GM21528 (cell line): ENCODE data around the gene ACVRL1.

Experiments
- ATAC-seq: cut with Tn5 transposase; IDR thresholded peaks from one replicate; pipeline ENCODE4 v1.9.1; 2021; ENCODE audit warnings: mild to moderate bottlenecking, moderate library complexity; ENCODE audit not compliant: unreplicated experiment, low FRiP score

Gene ACVRL1

DNA sequence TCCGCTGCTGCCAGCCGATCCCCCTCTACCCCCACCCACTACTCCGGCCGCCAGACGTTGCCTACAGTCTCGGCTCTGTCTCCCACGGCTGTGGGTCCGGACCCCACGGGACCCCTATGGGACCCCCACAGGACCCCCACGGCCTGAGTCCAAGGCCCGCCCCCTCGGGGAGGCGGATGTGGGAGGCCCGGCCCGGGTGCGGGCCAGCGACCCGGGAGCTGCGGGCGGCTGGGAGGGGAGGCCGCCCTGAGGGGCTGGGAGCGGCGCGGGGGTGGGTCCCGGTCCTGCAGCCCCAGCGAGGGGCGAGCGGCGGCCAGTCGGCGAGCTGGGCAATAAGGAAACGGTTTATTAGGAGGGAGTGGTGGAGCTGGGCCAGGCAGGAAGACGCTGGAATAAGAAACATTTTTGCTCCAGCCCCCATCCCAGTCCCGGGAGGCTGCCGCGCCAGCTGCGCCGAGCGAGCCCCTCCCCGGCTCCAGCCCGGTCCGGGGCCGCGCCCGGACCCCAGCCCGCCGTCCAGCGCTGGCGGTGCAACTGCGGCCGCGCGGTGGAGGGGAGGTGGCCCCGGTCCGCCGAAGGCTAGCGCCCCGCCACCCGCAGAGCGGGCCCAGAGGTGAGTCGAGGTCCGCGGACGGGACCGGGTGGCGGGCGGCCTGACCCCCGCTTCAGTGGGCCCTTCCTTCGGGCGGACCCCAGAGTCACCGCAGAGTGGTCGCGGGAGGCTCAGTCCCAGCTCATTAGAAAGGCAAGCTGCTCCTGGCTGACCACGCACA lies at the start of gene ACVRL1:
Gene ACVRL1 (plus strand): TSS at position 422 of the 773 bp plus-strand sequence. CDS start 4,971 bp downstream, outside the sequence.
- ATAC-seq = no peak

DNA sequence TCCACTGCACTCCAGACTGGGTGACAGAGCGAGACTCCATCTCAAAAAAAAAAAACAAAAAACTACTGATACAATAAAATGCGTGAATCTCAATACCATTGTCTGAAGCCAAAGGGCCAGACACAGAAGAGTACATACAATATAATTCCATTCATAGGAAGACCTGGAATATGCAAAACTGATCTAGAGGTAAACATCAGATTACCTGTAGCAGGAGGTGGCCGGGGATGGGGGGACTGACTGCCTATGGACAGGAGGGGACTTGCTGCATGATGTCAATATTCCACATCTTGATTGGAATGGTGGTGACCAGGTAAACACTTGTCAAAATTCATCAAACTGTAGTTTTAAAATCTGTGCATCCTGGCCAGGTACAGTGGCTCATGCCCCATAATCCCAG lies 46.3 kb upstream of the ACVRL1 start:
- no peak for ATAC-seq

DNA sequence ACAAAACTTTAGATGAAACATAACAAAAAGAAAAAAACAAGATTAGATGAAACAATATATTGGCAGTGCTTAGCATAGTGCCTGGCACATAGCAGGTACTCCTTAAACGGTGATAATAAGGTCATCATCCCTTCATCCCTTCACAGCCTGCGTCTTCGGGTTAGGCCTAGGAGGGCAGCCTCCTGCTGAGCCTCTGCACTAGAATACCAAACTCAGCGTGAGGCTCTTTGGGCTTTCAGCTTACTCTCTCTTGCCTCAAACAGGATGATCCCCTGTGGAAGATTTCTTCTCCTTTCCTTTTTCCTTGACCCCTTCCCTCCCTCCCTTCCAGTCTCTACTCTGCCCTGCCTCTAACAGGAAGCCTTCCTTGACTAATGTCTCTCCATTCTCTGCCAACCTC lies 44.4 kb upstream of the ACVRL1 start:
- ATAC-seq = no peak

DNA sequence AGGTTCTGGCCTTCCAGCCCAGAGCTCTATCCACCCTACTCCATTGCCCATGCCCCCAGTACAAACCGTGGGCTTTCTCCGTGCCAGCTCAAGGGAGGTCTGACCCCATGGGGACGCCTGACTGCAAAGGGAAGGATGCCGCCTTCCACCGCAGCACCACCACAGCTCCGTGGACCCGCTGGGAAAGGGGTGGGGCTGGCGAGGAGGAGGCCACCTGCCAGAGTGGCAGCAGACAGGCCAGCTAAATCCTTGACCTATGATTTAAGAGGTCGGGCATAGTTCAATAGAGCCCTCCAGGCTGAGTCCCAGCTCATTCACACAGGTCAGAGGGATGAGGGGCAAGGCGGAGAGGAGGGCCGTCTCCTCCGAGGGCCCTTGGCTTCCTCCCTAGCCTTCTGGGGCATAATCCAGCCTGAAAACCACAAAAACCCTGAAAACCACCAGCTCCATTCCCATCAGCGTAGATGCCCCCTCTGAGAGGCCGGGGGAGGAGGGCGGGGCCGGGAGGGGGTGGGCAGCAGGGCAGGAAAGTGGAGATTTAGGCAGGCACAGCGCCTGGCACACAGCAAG lies 43.9 kb upstream of the ACVRL1 start:
- no peak for ATAC-seq

DNA sequence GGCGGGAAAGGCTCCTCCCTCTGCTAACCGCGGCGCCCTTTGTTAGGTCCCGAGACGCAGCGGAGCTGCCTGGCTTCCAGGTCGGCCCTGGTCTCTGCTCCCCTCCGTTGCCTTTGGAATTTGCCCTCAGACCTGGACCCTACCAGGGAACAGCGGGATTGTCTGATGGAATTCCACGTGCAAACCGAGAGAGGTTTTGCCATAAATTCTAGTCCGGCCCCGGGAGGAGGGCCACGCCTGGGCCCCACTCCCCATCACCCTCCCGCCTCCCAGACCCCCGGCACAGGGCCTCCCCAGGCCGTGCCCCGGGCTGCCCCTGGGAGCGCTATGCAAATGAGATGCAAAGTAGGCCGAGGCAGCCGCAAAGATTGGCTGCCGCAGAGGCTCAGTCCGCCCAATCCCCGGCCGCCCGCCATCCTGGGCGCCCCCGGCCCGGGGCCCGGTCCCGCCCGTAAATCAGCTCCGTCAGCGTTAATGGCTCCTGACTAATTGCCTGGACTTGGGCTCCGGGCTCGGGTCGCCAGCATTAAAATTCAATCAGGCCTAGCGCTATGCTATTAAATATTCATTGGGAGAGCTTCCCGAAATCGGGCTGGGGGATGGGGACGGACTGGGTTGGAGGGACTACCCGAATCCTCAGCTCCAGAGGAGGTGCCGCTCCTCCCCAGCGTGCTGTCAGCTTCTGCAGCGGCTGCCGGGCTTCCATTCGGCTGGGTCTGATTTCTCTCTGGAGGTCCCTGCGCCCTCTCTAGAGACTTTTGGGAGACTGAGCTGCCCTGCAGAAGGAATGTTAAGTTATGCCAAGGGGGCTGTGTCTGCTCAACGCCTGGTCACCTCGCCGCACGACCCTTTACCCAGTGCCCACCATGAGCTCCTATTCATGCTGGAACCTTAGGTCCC lies 43.1 kb upstream of the ACVRL1 start:
- ATAC-seq = no peak

DNA sequence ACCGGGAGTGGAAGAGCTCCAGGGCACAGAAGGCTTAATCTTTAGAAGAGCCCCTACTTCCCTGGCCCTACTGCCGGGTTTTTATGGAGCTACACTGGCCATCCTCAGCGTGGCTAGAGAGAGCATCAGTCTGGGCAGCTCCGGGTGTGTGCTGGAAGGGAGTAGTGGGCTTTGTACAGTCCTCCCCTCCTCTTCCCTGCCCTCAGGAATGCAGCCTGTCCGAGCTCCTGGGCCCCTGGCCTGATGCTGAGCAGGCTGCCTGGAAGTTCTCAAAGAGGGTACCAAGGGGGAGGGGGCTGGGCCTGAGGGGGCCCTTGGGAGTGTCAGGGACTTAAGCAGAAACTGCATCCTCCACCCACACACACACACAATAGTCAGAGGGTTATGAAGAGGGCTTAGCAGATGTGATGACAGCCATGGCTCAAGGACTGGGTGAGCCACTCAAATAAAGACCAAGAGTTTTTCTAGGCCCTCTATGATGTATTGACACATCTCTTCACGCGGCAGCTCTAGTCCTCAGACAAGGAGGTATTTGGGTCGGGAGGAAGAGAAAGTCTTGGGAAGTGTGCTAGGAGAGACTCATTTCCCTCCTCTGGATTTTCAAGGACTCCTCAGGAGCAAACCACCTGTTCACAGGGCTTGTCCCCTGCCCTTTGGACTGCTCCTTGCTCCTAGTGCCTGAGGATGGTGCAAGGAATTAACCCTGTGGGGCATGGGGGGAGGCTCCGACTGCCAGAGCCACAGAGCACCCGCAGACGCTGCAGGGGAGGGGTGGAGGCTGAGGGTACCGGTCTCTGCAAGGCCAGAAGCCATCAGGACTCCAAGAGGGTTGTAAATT lies 42.3 kb upstream of the ACVRL1 start:
- ATAC-seq = no peak

DNA sequence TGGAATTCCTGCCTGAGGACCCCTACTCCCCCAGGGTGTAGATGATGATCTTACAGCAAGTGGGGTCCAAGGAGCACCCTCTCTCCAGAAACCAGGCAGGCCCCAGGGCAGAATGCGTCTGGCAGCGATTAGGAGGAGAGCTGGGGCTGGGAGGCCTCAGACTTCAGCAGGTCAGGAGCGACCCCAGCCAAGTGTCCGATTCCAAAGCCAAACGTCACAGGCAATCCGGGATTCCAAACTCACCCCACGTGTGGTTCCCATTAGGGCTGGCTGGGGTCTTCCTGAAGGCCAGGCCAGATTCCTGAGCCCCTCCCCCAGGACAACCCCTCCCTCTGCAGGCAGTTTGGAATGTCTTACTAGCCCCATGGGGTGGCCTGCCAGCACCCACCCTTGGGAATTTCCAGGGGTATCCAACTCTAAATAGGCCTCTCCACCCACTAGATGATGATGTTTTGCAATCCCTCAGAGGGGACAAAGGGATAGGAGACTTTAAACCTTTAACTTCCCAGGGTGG lies 41.5 kb upstream of the ACVRL1 start:
- ATAC-seq = no peak

DNA sequence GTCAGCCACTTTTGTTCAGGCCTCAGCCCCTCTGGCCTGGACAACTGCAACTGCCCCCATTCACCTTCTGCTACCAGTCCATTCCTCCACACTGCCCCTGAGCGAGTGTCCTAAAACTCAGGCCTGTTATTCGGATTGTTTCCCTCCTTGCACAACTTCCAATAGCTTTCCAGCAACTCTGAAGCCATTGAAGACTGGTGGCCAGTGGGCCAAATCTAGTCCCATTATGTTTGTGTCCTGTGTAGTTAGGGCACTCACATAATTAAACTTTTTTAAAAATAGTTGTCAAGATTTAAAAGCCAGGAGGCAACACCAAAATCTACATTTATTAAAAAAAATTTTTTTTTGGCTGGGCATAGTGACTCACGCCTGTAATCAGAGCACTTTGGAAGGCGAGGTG lies 41.0 kb upstream of the ACVRL1 start:
- ATAC-seq = no peak

DNA sequence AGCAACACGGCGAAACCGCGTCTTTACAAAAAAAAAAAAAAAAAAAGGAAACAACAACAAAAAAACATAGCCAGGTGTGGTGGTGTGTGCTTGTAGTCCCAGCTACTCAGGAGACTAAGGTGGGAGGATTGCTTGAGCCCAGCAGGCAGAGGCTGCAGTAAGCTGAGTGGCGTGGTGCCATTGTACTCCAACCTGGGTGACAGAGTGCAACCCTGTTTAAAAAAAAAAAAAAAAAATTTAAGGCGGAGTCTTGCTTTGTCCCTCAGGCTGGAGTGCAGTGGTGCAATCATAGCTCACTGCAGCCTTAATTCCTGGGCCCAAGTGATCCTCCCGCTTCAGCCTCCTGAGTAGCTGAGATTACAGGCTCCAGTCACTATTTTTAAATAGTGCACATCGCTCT lies 40.5 kb upstream of the ACVRL1 start:
- no peak for ATAC-seq

DNA sequence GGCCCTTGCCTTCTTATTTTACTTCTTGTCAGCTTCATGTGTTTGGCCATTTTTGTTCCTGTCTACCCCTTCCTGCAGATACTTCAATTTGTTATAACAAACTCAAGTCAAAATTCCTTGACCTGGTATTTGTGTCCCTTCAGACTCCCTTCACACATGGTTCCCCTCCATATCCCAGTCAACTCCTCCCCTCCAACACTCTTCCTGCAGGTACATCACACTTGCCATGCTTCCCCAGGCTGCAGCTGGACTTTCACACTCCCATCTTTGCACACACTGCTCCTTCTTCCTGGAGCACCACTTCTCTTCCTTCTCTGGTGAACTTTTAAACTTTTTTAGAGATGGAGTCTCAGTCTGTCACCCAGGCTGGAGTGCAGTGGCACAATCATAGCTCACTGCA lies 39.9 kb upstream of the ACVRL1 start:
- no peak for ATAC-seq

DNA sequence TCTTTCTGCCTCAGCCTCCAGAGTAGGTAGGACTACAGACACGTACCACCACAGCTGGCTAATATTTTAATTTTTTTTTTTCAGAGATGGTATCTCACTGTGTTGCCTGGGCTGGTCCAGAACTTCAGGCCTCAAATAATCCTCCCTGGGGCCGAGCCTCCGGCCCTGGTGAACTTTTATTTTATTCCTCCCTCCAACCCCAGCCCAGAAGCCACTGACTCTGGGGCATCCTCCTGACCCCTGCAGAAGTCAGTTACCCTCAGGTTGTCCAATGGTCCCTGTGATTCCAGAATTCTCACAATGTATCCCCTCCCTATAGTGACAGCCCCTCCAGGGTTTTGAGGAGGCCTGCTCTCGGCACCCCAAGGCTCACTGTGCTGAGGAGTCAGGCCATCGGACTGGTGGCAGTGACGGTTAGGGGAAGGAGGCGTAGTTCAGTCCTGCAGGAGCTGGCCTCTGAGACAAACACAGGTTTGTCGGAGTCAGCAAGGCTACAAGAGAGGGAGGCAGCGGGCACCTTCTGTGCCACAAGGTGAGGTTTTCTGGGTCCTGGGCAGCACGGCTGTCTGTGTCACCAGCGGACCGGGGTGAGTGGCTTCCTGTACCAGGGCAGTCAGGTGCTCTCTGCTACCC lies 39.4 kb upstream of the ACVRL1 start:
- ATAC-seq = no peak

DNA sequence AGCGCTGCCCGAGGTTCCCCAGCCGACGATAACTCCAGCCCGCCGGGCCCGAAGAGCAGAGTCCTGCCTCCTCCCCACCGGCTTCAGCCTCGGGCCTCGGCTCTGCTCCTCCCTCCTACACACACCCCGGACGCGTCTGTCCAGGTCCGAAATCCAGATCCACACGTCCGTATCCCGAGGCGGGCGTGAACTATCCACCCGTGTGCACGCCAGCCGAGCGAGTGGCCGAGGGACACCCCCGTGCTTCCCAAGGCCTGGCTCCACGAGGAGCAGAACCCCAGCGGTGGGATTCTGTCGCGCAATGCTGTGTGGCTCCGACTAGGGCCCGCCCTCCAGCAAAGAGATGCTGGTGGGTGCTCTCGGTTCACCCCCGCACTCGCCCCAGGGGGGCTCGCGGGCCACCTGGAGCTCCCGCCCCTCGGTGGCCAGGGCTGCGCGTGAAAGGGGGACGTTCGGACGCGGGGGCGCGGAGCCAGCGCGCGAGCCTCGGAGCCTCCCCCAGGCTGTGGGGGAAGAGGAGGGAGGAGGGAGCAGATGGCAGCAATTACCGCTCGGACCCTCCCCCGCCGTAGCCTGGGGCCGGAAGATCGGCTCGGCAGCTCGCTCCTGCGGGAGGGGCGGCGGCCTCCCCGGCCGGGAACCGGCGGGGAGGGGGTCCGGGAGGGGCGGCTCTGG lies 38.3 kb upstream of the ACVRL1 start:
- no peak for ATAC-seq

DNA sequence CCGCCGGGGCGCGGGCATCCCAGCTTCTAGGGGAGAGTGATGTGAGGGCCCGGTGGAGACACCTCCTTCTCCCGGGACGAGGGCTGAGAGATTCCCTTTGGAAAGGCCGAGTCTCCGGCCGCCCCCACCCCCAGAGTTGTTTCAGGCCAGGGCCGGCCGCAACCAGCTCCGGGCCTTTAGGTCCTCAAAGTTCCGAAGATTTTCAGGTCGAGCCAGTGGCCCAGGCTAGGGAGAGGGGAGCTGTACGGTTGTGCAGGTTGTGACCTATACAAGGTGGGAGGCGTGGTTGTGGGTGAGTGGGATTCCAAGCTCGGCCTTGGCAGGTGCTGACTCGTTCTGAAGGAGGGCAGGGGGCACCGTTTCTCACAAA lies 37.8 kb upstream of the ACVRL1 start:
- no peak for ATAC-seq

DNA sequence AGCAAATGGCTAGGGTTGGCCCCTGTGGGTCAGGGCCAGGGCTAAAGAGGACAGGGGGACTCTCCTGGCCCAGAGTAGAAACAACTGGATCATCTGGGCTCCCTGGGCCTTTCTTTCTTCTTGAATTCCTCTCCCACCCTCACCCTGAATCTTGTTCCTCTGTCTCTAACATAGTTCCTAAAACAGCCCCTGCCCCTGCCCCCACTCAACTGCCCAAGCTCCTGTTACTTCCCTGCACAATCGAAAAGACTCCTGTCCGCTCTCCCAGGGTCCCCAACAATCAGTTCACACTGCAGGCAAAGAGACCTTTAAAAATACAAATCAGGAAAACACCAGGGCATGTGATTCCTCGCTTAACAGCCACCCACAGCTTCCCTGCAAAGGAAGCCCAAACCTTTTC lies 37.4 kb upstream of the ACVRL1 start:
- no peak for ATAC-seq

DNA sequence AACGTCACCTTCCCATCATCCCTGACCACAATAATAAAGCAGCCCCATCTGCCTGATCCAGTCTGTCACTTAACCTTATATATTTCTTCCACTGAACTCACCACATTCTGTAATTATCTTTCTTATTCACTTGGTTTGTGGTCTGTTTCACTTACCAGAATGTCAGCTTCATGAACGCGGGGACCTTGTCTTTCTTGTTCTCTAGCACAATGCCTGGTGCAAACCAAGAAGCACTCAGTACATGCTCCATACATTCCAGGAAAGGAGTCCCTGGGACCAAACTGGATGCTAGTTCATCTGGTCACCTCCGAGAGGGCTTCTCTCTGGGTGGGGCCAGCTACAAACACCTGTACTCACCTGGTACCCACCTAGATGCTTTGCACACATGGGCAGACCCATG lies 36.8 kb upstream of the ACVRL1 start:
- no peak for ATAC-seq

DNA sequence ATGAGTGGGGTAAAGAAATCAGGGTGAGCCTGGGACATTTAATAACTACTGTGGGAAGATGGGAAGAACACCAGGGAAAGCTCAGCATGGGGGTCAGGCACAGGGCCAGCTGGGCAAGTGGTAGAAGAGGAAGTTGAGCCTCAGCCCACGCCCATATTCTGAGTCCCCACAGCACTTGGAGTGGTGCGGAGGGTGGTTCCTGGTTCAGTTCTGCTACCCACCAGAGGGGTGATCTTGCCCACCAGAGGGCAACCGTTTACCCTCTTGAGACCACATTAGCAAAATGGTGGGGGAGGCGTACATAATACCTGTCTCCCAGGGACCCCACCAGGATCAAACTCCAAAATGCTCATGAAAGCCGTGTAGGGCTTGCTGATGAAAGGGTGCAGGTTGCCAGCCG lies 36.2 kb upstream of the ACVRL1 start:
- ATAC-seq = no peak

DNA sequence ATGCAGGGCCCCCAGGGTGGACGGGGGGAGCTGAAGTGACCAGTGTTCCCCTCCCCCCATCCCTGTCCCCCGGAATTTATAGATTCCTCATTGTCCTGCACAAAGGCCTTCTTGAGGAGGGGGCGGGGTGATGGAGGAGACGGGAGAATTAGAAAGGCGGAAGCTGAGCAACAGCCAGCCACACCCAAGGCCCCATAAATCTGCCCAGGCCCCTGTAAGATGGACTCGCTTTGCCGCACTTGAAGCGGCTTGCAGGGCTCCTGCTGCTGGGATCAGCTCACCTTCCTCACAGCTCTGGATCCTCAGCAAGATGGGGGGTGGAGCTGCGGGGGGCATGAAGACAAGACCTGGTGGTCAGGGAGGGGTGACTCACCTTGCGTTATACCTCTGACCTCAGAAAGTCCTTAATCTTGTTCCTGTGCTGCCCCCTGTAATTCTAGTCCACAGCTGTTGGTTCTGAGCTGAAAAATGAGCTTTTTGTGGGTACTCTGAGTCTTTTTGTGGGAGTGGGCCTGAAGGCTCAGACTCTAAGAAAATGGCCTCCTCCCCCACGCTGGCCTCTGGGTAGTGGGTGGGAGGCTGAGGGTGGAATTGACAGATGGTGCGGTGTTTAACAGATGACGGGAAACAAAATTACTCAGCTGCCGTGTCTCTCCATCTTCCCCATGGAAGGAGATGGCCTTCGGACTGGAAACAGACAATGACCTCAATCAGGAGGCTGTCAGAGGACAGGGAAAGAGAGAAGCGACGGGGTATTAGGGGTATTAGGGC lies 35.2 kb upstream of the ACVRL1 start:
- no peak for ATAC-seq

DNA sequence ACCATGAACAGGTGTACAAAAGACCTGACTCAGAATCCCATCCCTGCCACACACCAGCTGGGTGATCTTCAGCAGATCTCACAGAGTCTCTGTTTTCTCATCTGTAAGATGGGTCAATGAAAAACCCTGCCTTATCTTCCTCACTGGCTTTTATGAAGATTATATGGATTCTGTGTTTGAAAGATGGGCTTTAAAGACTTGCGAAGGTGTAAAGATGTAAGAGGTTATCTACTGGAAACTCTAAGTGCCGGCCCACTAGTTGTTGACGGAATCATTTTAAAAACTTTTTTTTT lies 34.7 kb upstream of the ACVRL1 start:
- ATAC-seq = no peak
